A549 (cell line): ENCODE results near the gene ZNF805. TPM values are rescaled to one million over a fixed set of nuclear protein-coding genes. Genes with fewer than 3 reads are reported as not detected.

Experiments
- ATAC-seq, 2 experiments: fragments of 200-7000 bp in 1 of 2; fragments of >200 bp in 1 of 2; cut with Nextera tagmentation in 1 of 2; cut with Tn5 transposase in 1 of 2; 3 replicates each; pipeline versions ENCODE4 v1.8.0 to v1.9.1; 2018 to 2020; ENCODE audit warnings: mild to moderate bottlenecking in 1 of 2, moderate library complexity in 1 of 2
- CTCF ChIA-PET: fragments of 300-600 bp; sonication (Branson Sonifier 250); formaldehyde crosslinking; extraction: SDS; loops from one replicate; lab custom pipeline; 2021; ENCODE audit warnings: antibody characterized with exemption, inconsistent platforms; lab: Yijun Ruan, JAX
- POLR2A ChIA-PET: fragments of 350-600 bp; formaldehyde crosslinking; extraction: SDS; loops from one replicate; lab custom pipeline; 2021; ENCODE audit warnings: antibody characterized with exemption, inconsistent platforms; lab: Yijun Ruan, JAX
- DNase-seq, 2 experiments: peaks; one replicate each; pipeline versions ENCODE4 v3.0.0 to v3.0.0-alpha.2; 2011 to 2016; ENCODE audit warnings: low read depth in 1 of 2, low spot score in 1 of 2
- FAIRE-seq: peaks from 2 replicates; lab custom pipeline; 2011; peaks lifted over from hg19 to GRCh38; lab: Jason Lieb, UNC
- H3K27ac ChIP-seq, 2 experiments: fragments of >200 bp; sonication (Bioruptor Twin); formaldehyde crosslinking; 3 replicates each; pipeline ENCODE4 v1.5.1; 2016 to 2017
- H3K4me1 ChIP-seq: fragments of >200 bp; sonication (Bioruptor Twin); formaldehyde crosslinking; 3 replicates; pipeline ENCODE4 v1.6.1; 2016
- H3K4me2 ChIP-seq: fragments of >200 bp; sonication (Bioruptor Twin); formaldehyde crosslinking; 3 replicates; pipeline ENCODE4 v1.6.1; 2016
- H3K4me3 ChIP-seq: fragments of >200 bp; sonication (Bioruptor Twin); formaldehyde crosslinking; 3 replicates; pipeline ENCODE4 v1.5.1; 2016
- H3K9me3 ChIP-seq: fragments of >200 bp; sonication (Bioruptor Twin); formaldehyde crosslinking; 3 replicates; pipeline ENCODE4 v1.6.1; 2016
- CBX8 ChIP-seq: fragments of 200-600 bp; sonication (generic); IDR thresholded peaks from 2 replicates; pipeline ENCODE4 v1.6.1; 2016
- CEBPB ChIP-seq, 2 experiments: fragments of >200 bp in 1 of 2; sonication (Bioruptor Twin) in 1 of 2; formaldehyde crosslinking in 1 of 2; IDR thresholded peaks; 2 replicates each; pipeline ENCODE4 v1.6.1; 2012 to 2016
- CHD2 ChIP-seq: fragments of 150-350 bp; IDR thresholded peaks from 2 replicates; pipeline ENCODE4 v1.6.1; 2014; ENCODE audit warnings: low read length; ENCODE audit not compliant: partially characterized antibody
- CHD4 ChIP-seq: fragments of 200-600 bp; sonication (generic); IDR thresholded peaks from 2 replicates; pipeline ENCODE4 v1.6.1; 2016; ENCODE audit warnings: antibody characterized with exemption, mild to moderate bottlenecking, borderline replicate concordance
- EHF ChIP-seq: fragments of 250-450 bp; sonication (Bioruptor Pico); IDR thresholded peaks from 2 replicates; pipeline ENCODE4 v1.5.0; 2020; ENCODE audit warnings: mild to moderate bottlenecking
- EHMT2 ChIP-seq: fragments of 200-600 bp; sonication (generic); IDR thresholded peaks from 2 replicates; pipeline ENCODE4 v1.6.1; 2016; ENCODE audit warnings: antibody characterized with exemption, low read depth, mild to moderate bottlenecking, moderate library complexity
- GATA3 ChIP-seq: IDR thresholded peaks from 2 replicates; pipeline ENCODE4 v1.6.1; 2012; ENCODE audit warnings: borderline replicate concordance
- HMGXB4 ChIP-seq: fragments of 250-450 bp; sonication (Bioruptor Pico); IDR thresholded peaks from 2 replicates; pipeline ENCODE4 v1.5.0; 2021; ENCODE audit warnings: mild to moderate bottlenecking, moderate library complexity, borderline replicate concordance
- HOXA7 ChIP-seq: fragments of 250-450 bp; sonication (Bioruptor Pico); IDR thresholded peaks from 2 replicates; pipeline ENCODE4 v1.5.0; 2020; ENCODE audit warnings: mild to moderate bottlenecking, moderate library complexity
- HOXB13 ChIP-seq: fragments of 250-450 bp; sonication (Bioruptor Pico); IDR thresholded peaks from 2 replicates; pipeline ENCODE4 v1.5.0; 2020; ENCODE audit warnings: low read depth, mild to moderate bottlenecking, moderate library complexity
- HOXB5 ChIP-seq: fragments of 250-450 bp; sonication (Bioruptor Pico); IDR thresholded peaks from 2 replicates; pipeline ENCODE4 v1.5.0; 2020; ENCODE audit warnings: mild to moderate bottlenecking, moderate library complexity
- JUN ChIP-seq, 2 experiments: fragments of >200 bp; sonication (Bioruptor Twin); formaldehyde crosslinking; IDR thresholded peaks; 2 replicates in 1 of 2; 3 replicates in 1 of 2; pipeline ENCODE4 v1.6.1; 2016 to 2017
- JUNB ChIP-seq: fragments of >200 bp; sonication (Bioruptor Twin); formaldehyde crosslinking; IDR thresholded peaks from 2 replicates; pipeline ENCODE4 v1.6.1; 2016
- NPAS2 ChIP-seq: fragments of 250-450 bp; sonication (Bioruptor Pico); IDR thresholded peaks from 2 replicates; pipeline ENCODE4 v1.8.0; 2022; ENCODE audit warnings: mild to moderate bottlenecking, moderate library complexity, borderline replicate concordance
- POLR2A ChIP-seq: IDR thresholded peaks from 2 replicates; pipeline ENCODE4 v1.6.1; 2012; ENCODE audit warnings: mild to moderate bottlenecking, low read length
- RAD21 ChIP-seq, 2 experiments: fragments of >200 bp in 1 of 2; sonication (Bioruptor Twin) in 1 of 2; formaldehyde crosslinking in 1 of 2; IDR thresholded peaks in 1 of 2; conservative IDR thresholded peaks in 1 of 2; 2 replicates in 1 of 2; 3 replicates in 1 of 2; pipeline ENCODE4 v1.6.1; 2012 to 2018; ENCODE audit warnings: inconsistent platforms in 1 of 2
- RCOR1 ChIP-seq: fragments of 150-350 bp; IDR thresholded peaks from 2 replicates; pipeline ENCODE4 v1.6.1; 2014; ENCODE audit warnings: antibody characterized with exemption, low read length, low read depth
- RNF2 ChIP-seq: fragments of 200-600 bp; sonication (generic); IDR thresholded peaks from 2 replicates; pipeline ENCODE4 v1.6.1; 2016; ENCODE audit warnings: low read depth, mild to moderate bottlenecking, antibody characterized with exemption, moderate library complexity, borderline replicate concordance
- ZFP36 ChIP-seq: fragments of 450-650 bp; IDR thresholded peaks from 2 replicates; pipeline ENCODE4 v1.6.1; 2014; ENCODE audit warnings: borderline replicate concordance; ENCODE audit not compliant: partially characterized antibody
- WGBS: methylation state at CpG from one replicate; pipeline ENCODE4 v1.1.6; 2017; ENCODE audit errors: missing lambda C conversion rate; 5-methylcytosine and 5-hydroxymethylcytosine counted together
- polyA plus RNA-seq, 4 experiments: library from polyadenylated mRNA; depleted of rRNA in 3 of 4; stranded (reverse); fragments of >200 nt; fragmentation: RNase III in 1 of 4; extraction: RNeasy Plus Mini Kit Qiagen cat#74134 plus additional on column Dnase treatment in 1 of 4; gene quantifications; 2 replicates in 3 of 4; 3 replicates in 1 of 4; pipeline ENCODE4 v1.2.3, GENCODE V29; 2011 to 2017
- TF ChIP-seq, protein P1 (sequence below): fragments of >200 bp; sonication (Bioruptor Twin); formaldehyde crosslinking; IDR thresholded peaks from 3 replicates; pipeline ENCODE4 v1.5.1; 2016
- TF ChIP-seq, protein P2 (sequence below): IDR thresholded peaks from 2 replicates; pipeline ENCODE4 v1.6.1; 2012; ENCODE audit warnings: low read depth, borderline replicate concordance
- TF ChIP-seq, protein P3 (sequence below): fragments of 450-650 bp; IDR thresholded peaks from 2 replicates; pipeline ENCODE4 v1.6.1; 2014; ENCODE audit warnings: antibody characterized with exemption
- TF ChIP-seq, protein P4 (sequence below): fragments of 200-600 bp; sonication (generic); IDR thresholded peaks from 2 replicates; pipeline ENCODE4 v1.6.1; 2016; ENCODE audit warnings: antibody characterized with exemption, mild to moderate bottlenecking, moderate library complexity

The ZNF805 gene
- polyA plus RNA-seq, 2 of the 4 experiments (the other 2 are of a cell fraction), result 1.5 to 5.6 TPM

- no peak for ATAC-seq
- TF ChIP-seq CBX8, result no peak
- TF ChIP-seq JUN (IDR thresholded peaks at IDR 0.05), result no peak
- TF ChIP-seq CHD2, result no peak
- TF ChIP-seq POLR2A, result no peak
- no peak for TF ChIP-seq ZFP36
- TF ChIP-seq, all 56 proteins: peak for 0
- Histone ChIP-seq H3K9me3 (peaks cover 49% of the 10 kb centered on the region), H3K4me2 (no peak overlapping the region), H3K4me3 (no peak overlapping the region), H3K27ac (no peak overlapping the region), H3K4me1 (0 out of 3 replicates have a peak, but pooled peaks cover 8% of the 10 kb centered on the region)
- CTCF ChIA-PET, result interaction anchor here (1.6 kb wide), 1 partner anchor 45 kb away, joined by 3 read pairs; no protein-coding TSS in a partner anchor
- DNase-seq (no peak), FAIRE-seq (no peak)
- POLR2A ChIA-PET, result no interaction called here
- WGBS, result 93% methylated on average over 6 of the region's 6 CpGs
Observed at GRCh38 chr19:57245959-57246358, 5.5 kb downstream of the ZNF805 start.

DNA sequence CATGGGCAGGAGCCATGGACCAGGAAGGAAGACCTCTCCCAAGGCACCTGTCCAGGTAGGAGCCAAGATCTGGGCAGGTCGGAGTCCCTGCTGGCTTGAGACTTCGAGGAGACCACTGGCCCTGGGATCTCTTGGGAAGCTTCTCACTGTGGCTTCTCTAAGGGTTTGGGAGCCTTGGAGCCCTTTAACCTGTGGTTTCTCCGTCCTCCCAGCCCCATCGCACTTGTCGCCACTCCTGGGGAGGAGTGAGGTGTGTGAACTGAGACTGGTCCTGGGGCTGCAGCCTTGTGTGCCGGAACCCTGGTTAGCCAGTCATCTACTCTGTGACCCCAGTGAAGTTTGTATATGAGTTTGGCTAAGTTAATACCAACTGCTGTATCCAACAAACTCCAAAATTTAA, 8.2 kb downstream of the ZNF805 start:
- Histone ChIP-seq H3K9me3 (peaks cover 74% of the 10 kb centered on the region), H3K4me3 (no peak overlapping the region), H3K4me2 (no peak overlapping the region), H3K4me1 (no peaks in the 10 kb centered on the region), H3K27ac (no peak overlapping the region)
- WGBS, result 88% methylated on average over 6 of the region's 6 CpGs
- no peak for DNase-seq
- no peak for TF ChIP-seq CBX8
- TF ChIP-seq NPAS2 (CRISPR knock-in tag), result no peak
- no peak for TF ChIP-seq POLR2A
- TF ChIP-seq EHF (CRISPR knock-in tag), result no peak
- TF ChIP-seq HMGXB4 (CRISPR knock-in tag), result no peak
- CTCF ChIA-PET, result no interaction called here
- FAIRE-seq, result no peak
- no peak for ATAC-seq
- POLR2A ChIA-PET, result no interaction called here

DNA sequence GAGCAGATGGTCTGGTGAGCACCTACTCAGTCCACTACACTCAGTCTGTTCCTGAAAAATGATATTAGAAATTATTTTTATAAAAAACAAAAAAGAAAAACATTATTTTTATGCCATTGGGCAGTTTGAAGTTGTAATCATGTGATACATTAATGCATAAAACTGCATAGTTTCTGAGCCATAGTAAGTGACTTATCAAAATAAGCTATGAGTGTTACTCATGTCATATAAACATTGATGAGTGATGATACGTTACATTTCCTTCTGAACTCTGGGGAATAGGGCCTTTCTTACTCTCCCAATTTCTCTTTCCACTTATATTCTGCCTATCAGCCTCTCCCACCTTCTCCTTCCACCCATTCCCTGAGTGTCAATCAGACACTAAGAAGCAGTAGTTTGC, 8.9 kb downstream of the ZNF805 start:
- no peak for FAIRE-seq
- DNase-seq, result no peak
- H3K4me2 ChIP-seq, result no peak overlapping the region
- CTCF ChIA-PET, result no interaction called here
- 90% methylated on average over 1 of the region's 1 CpG for WGBS
- H3K4me1 ChIP-seq, result no peaks in the 10 kb centered on the region
- no peak overlapping the region for H3K27ac ChIP-seq
- no peak overlapping the region for H3K4me3 ChIP-seq
- peaks cover 77% of the 10 kb centered on the region for H3K9me3 ChIP-seq
- ATAC-seq, result no peak
- POLR2A ChIA-PET, result no interaction called here
- TF ChIP-seq, protein P1, sequence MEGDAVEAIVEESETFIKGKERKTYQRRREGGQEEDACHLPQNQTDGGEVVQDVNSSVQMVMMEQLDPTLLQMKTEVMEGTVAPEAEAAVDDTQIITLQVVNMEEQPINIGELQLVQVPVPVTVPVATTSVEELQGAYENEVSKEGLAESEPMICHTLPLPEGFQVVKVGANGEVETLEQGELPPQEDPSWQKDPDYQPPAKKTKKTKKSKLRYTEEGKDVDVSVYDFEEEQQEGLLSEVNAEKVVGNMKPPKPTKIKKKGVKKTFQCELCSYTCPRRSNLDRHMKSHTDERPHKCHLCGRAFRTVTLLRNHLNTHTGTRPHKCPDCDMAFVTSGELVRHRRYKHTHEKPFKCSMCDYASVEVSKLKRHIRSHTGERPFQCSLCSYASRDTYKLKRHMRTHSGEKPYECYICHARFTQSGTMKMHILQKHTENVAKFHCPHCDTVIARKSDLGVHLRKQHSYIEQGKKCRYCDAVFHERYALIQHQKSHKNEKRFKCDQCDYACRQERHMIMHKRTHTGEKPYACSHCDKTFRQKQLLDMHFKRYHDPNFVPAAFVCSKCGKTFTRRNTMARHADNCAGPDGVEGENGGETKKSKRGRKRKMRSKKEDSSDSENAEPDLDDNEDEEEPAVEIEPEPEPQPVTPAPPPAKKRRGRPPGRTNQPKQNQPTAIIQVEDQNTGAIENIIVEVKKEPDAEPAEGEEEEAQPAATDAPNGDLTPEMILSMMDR, result no peak
- no peak for TF ChIP-seq HMGXB4 (CRISPR knock-in tag)
- no peak for TF ChIP-seq RAD21 (conservative IDR thresholded peaks at IDR 0.05 in 1 of 2, IDR thresholded peaks at IDR 0.05 in 1 of 2)
- no peak for TF ChIP-seq HOXB13 (CRISPR knock-in tag)
- TF ChIP-seq CHD4, result no peak
- no peak for TF ChIP-seq HOXB5 (CRISPR knock-in tag)
- no peak for TF ChIP-seq NPAS2 (CRISPR knock-in tag)
- TF ChIP-seq, protein P2, sequence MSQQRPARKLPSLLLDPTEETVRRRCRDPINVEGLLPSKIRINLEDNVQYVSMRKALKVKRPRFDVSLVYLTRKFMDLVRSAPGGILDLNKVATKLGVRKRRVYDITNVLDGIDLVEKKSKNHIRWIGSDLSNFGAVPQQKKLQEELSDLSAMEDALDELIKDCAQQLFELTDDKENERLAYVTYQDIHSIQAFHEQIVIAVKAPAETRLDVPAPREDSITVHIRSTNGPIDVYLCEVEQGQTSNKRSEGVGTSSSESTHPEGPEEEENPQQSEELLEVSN, result no peak
- TF ChIP-seq RNF2, result no peak
- TF ChIP-seq HOXA7, result no peak
- no peak for TF ChIP-seq JUNB
- TF ChIP-seq, protein P3, sequence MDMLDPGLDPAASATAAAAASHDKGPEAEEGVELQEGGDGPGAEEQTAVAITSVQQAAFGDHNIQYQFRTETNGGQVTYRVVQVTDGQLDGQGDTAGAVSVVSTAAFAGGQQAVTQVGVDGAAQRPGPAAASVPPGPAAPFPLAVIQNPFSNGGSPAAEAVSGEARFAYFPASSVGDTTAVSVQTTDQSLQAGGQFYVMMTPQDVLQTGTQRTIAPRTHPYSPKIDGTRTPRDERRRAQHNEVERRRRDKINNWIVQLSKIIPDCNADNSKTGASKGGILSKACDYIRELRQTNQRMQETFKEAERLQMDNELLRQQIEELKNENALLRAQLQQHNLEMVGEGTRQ, result no peak
- TF ChIP-seq, protein P4, sequence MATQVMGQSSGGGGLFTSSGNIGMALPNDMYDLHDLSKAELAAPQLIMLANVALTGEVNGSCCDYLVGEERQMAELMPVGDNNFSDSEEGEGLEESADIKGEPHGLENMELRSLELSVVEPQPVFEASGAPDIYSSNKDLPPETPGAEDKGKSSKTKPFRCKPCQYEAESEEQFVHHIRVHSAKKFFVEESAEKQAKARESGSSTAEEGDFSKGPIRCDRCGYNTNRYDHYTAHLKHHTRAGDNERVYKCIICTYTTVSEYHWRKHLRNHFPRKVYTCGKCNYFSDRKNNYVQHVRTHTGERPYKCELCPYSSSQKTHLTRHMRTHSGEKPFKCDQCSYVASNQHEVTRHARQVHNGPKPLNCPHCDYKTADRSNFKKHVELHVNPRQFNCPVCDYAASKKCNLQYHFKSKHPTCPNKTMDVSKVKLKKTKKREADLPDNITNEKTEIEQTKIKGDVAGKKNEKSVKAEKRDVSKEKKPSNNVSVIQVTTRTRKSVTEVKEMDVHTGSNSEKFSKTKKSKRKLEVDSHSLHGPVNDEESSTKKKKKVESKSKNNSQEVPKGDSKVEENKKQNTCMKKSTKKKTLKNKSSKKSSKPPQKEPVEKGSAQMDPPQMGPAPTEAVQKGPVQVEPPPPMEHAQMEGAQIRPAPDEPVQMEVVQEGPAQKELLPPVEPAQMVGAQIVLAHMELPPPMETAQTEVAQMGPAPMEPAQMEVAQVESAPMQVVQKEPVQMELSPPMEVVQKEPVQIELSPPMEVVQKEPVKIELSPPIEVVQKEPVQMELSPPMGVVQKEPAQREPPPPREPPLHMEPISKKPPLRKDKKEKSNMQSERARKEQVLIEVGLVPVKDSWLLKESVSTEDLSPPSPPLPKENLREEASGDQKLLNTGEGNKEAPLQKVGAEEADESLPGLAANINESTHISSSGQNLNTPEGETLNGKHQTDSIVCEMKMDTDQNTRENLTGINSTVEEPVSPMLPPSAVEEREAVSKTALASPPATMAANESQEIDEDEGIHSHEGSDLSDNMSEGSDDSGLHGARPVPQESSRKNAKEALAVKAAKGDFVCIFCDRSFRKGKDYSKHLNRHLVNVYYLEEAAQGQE, result no peak
- TF ChIP-seq EHMT2, result no peak
- no peak for TF ChIP-seq GATA3
- TF ChIP-seq CEBPB (IDR thresholded peaks at IDR 0.05), result no peak
- no peak for TF ChIP-seq RCOR1
